ENCODE measurements around the gene WFS1. TPM values are rescaled to one million over a fixed set of nuclear protein-coding genes. Genes with fewer than 3 reads are reported as not detected.

WFS1 gene
- total and polyA plus RNA-seq, 2 of the 4 experiments (the other 2 are of a cell fraction) = 9.7 to 42.4 TPM

DNA sequence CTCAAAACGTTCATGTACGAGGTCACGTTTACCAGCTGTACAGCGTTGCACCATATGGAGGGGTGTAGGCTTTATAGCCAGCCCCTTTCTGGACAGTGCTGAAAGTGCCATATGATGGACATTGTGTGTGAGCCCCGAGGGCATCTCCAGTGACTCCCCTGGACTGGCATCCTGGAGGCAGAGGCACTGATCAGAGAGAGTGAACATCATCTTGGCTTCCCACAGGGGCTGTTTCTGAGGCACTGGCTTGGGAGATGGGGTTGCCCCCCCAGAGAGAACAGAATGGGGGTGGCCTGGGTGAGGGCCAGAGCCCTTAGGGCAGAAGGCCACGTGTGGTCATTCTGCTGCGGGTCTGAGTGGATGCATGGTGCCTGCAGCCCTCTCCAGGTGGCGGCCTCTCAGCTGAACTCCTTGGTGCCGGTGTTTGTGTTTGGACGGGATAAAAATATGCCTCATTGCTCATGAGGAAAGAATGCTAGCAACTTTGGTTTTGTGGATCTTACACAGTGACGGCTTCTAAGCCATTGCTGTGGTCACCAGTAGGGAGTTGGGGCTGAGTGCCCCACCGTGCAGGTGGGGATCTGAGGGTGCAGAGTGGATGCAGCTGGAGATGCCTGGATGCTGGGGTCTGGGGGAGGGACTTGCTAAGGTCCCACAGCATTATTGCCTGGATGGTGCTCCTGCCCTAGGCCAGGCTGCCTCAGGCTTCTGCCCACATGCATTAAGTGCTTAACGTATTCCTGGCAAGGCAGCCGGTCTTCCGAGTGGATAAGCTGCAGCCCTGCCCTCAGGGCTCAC is 3.4 kb downstream of the WFS1 start (continued):
- TF ChIP-seq, protein P1, sequence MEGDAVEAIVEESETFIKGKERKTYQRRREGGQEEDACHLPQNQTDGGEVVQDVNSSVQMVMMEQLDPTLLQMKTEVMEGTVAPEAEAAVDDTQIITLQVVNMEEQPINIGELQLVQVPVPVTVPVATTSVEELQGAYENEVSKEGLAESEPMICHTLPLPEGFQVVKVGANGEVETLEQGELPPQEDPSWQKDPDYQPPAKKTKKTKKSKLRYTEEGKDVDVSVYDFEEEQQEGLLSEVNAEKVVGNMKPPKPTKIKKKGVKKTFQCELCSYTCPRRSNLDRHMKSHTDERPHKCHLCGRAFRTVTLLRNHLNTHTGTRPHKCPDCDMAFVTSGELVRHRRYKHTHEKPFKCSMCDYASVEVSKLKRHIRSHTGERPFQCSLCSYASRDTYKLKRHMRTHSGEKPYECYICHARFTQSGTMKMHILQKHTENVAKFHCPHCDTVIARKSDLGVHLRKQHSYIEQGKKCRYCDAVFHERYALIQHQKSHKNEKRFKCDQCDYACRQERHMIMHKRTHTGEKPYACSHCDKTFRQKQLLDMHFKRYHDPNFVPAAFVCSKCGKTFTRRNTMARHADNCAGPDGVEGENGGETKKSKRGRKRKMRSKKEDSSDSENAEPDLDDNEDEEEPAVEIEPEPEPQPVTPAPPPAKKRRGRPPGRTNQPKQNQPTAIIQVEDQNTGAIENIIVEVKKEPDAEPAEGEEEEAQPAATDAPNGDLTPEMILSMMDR (conservative IDR thresholded peaks at IDR 0.05; ENCODE audit: low read depth, low read length) = 0 out of 2 replicates have a peak, but pooled peaks have one; percentile 4

DNA sequence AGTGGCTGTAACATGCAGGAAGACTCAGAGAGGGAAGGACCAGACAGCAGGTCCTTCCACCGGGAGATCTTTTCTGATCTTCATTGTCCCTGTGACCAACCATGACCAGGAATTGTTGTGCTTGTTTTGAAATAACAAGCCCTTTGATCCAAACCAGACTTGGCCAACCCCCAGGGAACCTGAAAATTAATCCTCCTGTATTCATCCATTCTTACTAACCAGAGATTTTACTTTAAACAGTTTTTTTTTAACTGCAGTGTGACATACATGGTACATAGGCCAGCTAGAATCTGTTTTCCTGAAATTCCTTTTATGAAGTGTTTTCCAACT is 4.0 kb downstream of the WFS1 start:
- Histone ChIP-seq H4K8ac (ENCODE audit: low read depth in 2 of 2, low read length in 2 of 2) (peak overlapping the region in 1 of 2 experiments; percentile 26; a peak in 1 of 4 replicates), H4K5ac (ENCODE audit: low read depth, low read length) (no peak overlapping the region), H2AK5ac (ENCODE audit: low read depth, low read length) (peak overlapping the region; percentile 77; the same call in 1 of the 2 replicates), H2BK15ac (ENCODE audit: low read depth, low read length) (no peak overlapping the region; the same call in 2 of the 3 replicates), H3K4me3 (ENCODE audit: insufficient read depth, low read depth, low read length) (no peak overlapping the region), H3K56ac (ENCODE audit: extremely low read depth, insufficient read depth, low read length) (no peak overlapping the region), H3K9me1 (ENCODE audit: insufficient read depth, low read length) (peaks cover 18% of the 10 kb centered on the region), H3K27me3 (ENCODE audit: control insufficient read depth, insufficient read depth, low read length) (no peaks in the 10 kb centered on the region), H2BK5ac (ENCODE audit: low read depth, low read length, poor library complexity, severe bottlenecking) (peak overlapping the region; percentile 63), H3K9ac (ENCODE audit: low read depth, low read length) (no peak overlapping the region), H4K91ac (ENCODE audit: insufficient read depth, low read depth, low read length) (peak overlapping the region; percentile 54; the same call in 1 of the 2 replicates), H2BK20ac (ENCODE audit: low read depth, low read length) (peak overlapping the region; percentile 43), H3K4ac (ENCODE audit: low read depth, low read length) (peak overlapping the region; percentile 20; the same call in 1 of the 2 replicates), H4K20me1 (ENCODE audit: insufficient read depth, low read length) (peaks cover 56% of the 10 kb centered on the region), H2AFZ (replicated peaks; ENCODE audit: low read length, poor library complexity) (peak overlapping the region; percentile 67), H3K18ac (ENCODE audit: low read depth, low read length) (peak overlapping the region; percentile 51; the same call in 1 of the 2 replicates), H3K27ac (ENCODE audit: insufficient read depth, low read length) (peak overlapping the region; percentile 47), H3K4me2 (ENCODE audit: low read depth, low read length) (peak overlapping the region; percentile 59), H3K4me1 (ENCODE audit: control insufficient read depth, insufficient read depth, low read length) (peaks cover 36% of the 10 kb centered on the region), H3K14ac (replicated peaks; ENCODE audit: low read depth, low read length) (no peak overlapping the region), H2BK120ac (ENCODE audit: low read depth, low read length) (peak overlapping the region; percentile 23), H3K36me3 (ENCODE audit: control insufficient read depth, insufficient read depth, low read length) (peaks cover 14% of the 10 kb centered on the region; the same call in 1 of the 2 replicates), H2AK9ac (replicated peaks; ENCODE audit: low read depth, low read length, poor library complexity) (peak overlapping the region; percentile 2), H3K23ac (ENCODE audit: low read depth, low read length) (no peak overlapping the region), H3K79me1 (ENCODE audit: low read depth in 1 of 2, low read length in 2 of 2) (peaks cover 22 to 63% of the 10 kb centered on the region in 2 experiments), H3K9me3 (ENCODE audit: control insufficient read depth, insufficient read depth, low read length) (no peaks in the 10 kb centered on the region)
- intact Hi-C loops (cut with micrococcal nuclease) (no loop called here), in situ Hi-C loops (cut with MboI; ENCODE audit: low sequenced_read_pairs) (no loop called here), dilution Hi-C loops (cut with HindIII; ENCODE audit: low sequenced_read_pairs, unreplicated experiment) (no loop called here)
- ATAC-seq (ENCODE audit: low read depth) (no peak), DNase-seq (no peak)
- POLR2A ChIA-PET (ENCODE audit: unreplicated experiment) = no interaction called here
- BruUV-seq (replicated peaks) = no TSS peak
- TF ChIP-seq CEBPB (IDR thresholded peaks at IDR 0.05; ENCODE audit: low read depth, low read length) (no peak), BHLHE40 (IDR thresholded peaks at IDR 0.05; ENCODE audit: low read depth, low read length) (no peak), RFX5 (IDR thresholded peaks at IDR 0.05; ENCODE audit: low read depth, low read length) (no peak), CHD1 (IDR thresholded peaks at IDR 0.05; ENCODE audit: low read depth, low read length) (no peak), FOS (IDR thresholded peaks at IDR 0.05; ENCODE audit: low read depth, low read length) (no peak), SMC3 (IDR thresholded peaks at IDR 0.05; ENCODE audit: low read depth, low read length) (no peak)
- TF ChIP-seq, protein P2, sequence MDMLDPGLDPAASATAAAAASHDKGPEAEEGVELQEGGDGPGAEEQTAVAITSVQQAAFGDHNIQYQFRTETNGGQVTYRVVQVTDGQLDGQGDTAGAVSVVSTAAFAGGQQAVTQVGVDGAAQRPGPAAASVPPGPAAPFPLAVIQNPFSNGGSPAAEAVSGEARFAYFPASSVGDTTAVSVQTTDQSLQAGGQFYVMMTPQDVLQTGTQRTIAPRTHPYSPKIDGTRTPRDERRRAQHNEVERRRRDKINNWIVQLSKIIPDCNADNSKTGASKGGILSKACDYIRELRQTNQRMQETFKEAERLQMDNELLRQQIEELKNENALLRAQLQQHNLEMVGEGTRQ (IDR thresholded peaks at IDR 0.05; ENCODE audit: low read depth, low read length) = no peak
- TF ChIP-seq, protein P1 (conservative IDR thresholded peaks at IDR 0.05; ENCODE audit: low read depth, low read length) = no peak
- CTCF ChIA-PET = interaction anchor here (1.8 kb wide), 1 partner anchor 54 kb away, joined by 4 read pairs; no protein-coding TSS in a partner anchor
- WGBS, 2 experiments (ENCODE audit: extremely low coverage in 2 of 2, insufficient read length in 1 of 2) = no CpG with 5 or more reads among the region's 1 CpG

Data from IMR-90 (cell line).